PC-9 (cell line): Measurements from ENCODE around the gene C10orf71. TPM values are rescaled to one million over a fixed set of nuclear protein-coding genes. Genes with fewer than 3 reads are reported as not detected.

Experiments
- BruUV-seq: library from RNA; stranded (reverse); fragments of 400-500 nt; replicated peaks from 2 replicates; lab custom pipeline; 2021; lab: Mats Ljungman, UMichigan
- CTCF ChIA-PET: fragments of 300-600 bp; sonication (Branson Sonifier 250); formaldehyde crosslinking; loops from one replicate; lab custom pipeline; 2022; ENCODE audit warnings: antibody characterized with exemption; lab: Charles Lee
- POLR2A ChIA-PET: fragments of 300-600 bp; sonication (Branson Sonifier 250); formaldehyde crosslinking; loops from one replicate; lab custom pipeline; 2022; ENCODE audit warnings: antibody characterized with exemption; ENCODE audit not compliant: unreplicated experiment; lab: Charles Lee
- DNase-seq, 2 experiments: peaks; one replicate each; pipeline versions ENCODE4 v3.0.0 to v3.0.0-alpha.2; 2015 to 2022; ENCODE audit warnings: mixed read lengths in 1 of 2
- H2AFZ ChIP-seq: fragments of 200-600 bp; sonication (generic); 2 replicates; pipeline ENCODE4 v1.8.1; 2017; ENCODE audit warnings: antibody characterized with exemption
- H3F3A ChIP-seq: fragments of 200-600 bp; sonication (generic); 2 replicates; pipeline ENCODE4 v1.8.1; 2017; ENCODE audit warnings: antibody characterized with exemption, mild to moderate bottlenecking, low read depth; ENCODE audit not compliant: insufficient read depth
- H3K27ac ChIP-seq: fragments of 200-600 bp; sonication (generic); 2 replicates; pipeline ENCODE4 v1.6.1; 2016; ENCODE audit warnings: mixed run types
- H3K27me3 ChIP-seq: fragments of 200-600 bp; sonication (generic); 2 replicates; pipeline ENCODE4 v1.6.1; 2016; ENCODE audit warnings: low read depth, mixed run types; ENCODE audit not compliant: insufficient read depth
- H3K36me3 ChIP-seq: fragments of 200-600 bp; sonication (generic); 2 replicates; pipeline ENCODE4 v1.6.1; 2016; ENCODE audit warnings: low read depth, mixed run types
- H3K4me1 ChIP-seq: fragments of 200-600 bp; sonication (generic); replicated peaks from 2 replicates; pipeline ENCODE4 v1.6.1; 2016; ENCODE audit warnings: mixed run types; ENCODE audit not compliant: insufficient read depth
- H3K4me2 ChIP-seq: fragments of 200-600 bp; sonication (generic); 2 replicates; pipeline ENCODE4 v1.6.1; 2017; ENCODE audit warnings: mixed run types
- H3K4me3 ChIP-seq: fragments of 200-600 bp; sonication (generic); 2 replicates; pipeline ENCODE4 v1.6.1; 2016; ENCODE audit warnings: mixed run types
- H3K79me2 ChIP-seq: fragments of 200-600 bp; sonication (generic); 2 replicates; pipeline ENCODE4 v1.6.1; 2017; ENCODE audit warnings: low read depth, mixed run types
- H3K9me2 ChIP-seq: fragments of 200-600 bp; sonication (generic); 2 replicates; pipeline ENCODE4 v1.8.1; 2017; ENCODE audit warnings: mild to moderate bottlenecking; ENCODE audit not compliant: insufficient read depth
- H3K9me3 ChIP-seq: fragments of 200-600 bp; sonication (generic); 2 replicates; pipeline ENCODE4 v1.8.1; 2016; ENCODE audit warnings: low read depth; ENCODE audit not compliant: insufficient read depth
- H4K20me1 ChIP-seq: fragments of 200-600 bp; sonication (generic); 2 replicates; pipeline ENCODE4 v1.8.1; 2017; ENCODE audit not compliant: insufficient read depth
- EZH2 ChIP-seq: fragments of 200-600 bp; sonication (generic); IDR thresholded peaks from 2 replicates; pipeline ENCODE4 v1.8.0; 2017; ENCODE audit warnings: antibody characterized with exemption, low read depth
- intact Hi-C: fragments of 100-400 bp; cut with micrococcal nuclease; formaldehyde crosslinking; loops from one replicate; pipeline ENCODE4 v1.10.0; 2022; ENCODE audit not compliant: unreplicated experiment
- total RNA-seq: library from RNA; stranded (reverse); gene quantifications from 2 replicates; pipeline ENCODE4 v1.2.3, GENCODE V29; 2021
- TF ChIP-seq, protein P1 (sequence below): fragments of 200-600 bp; sonication (generic); conservative IDR thresholded peaks from 2 replicates; pipeline ENCODE4 v1.6.1; 2017; ENCODE audit warnings: mixed run types, antibody characterized with exemption, mild to moderate bottlenecking, moderate library complexity

C10orf71 gene
- total RNA-seq, 1 experiment from 2014 or later, result not detected

DNA sequence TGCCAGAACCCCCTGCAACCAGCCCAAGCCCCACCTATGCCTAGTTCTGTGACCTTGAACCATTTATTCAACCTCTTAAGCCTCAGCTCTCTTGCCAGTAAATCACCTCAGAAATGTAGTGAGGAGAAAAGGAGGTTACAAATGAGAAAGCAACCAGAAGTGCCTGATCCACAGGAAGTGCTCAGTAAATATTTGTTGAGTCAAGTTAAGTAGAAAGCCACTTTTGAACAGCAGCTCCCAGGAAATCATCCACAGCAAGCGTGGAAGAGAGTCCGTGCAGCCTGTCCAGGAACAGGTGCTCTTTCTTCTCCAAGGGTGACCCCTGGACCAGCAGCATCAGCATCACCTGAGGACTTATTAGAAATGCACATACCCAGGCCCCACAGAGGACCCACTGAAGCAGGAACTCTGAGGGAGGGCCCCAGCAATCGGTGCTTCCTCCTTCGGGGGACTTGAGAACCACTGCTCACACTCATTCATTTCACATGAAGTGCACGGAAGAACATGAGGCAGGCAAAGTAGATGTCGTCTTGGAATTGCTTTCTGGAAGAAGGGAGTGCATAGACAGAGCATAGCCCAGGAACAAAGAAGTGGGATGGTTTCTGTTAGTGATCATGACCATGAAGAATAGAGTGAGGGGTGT is 6.3 kb upstream of the C10orf71 start:
- no peaks in the 10 kb centered on the region for H3K4me1 ChIP-seq
- H3K27ac ChIP-seq, result no peak overlapping the region
- no peaks in the 10 kb centered on the region for H3K79me2 ChIP-seq
- TF ChIP-seq EZH2, result no peak
- TF ChIP-seq, protein P1, sequence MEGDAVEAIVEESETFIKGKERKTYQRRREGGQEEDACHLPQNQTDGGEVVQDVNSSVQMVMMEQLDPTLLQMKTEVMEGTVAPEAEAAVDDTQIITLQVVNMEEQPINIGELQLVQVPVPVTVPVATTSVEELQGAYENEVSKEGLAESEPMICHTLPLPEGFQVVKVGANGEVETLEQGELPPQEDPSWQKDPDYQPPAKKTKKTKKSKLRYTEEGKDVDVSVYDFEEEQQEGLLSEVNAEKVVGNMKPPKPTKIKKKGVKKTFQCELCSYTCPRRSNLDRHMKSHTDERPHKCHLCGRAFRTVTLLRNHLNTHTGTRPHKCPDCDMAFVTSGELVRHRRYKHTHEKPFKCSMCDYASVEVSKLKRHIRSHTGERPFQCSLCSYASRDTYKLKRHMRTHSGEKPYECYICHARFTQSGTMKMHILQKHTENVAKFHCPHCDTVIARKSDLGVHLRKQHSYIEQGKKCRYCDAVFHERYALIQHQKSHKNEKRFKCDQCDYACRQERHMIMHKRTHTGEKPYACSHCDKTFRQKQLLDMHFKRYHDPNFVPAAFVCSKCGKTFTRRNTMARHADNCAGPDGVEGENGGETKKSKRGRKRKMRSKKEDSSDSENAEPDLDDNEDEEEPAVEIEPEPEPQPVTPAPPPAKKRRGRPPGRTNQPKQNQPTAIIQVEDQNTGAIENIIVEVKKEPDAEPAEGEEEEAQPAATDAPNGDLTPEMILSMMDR, result no peak
- H4K20me1 ChIP-seq, result no peaks in the 10 kb centered on the region
- no peak overlapping the region for H2AFZ ChIP-seq
- no peak for DNase-seq
- H3K9me3 ChIP-seq, result no peaks in the 10 kb centered on the region
- H3K27me3 ChIP-seq, result peaks cover 41% of the 10 kb centered on the region
- no TSS peak for BruUV-seq
- H3K4me2 ChIP-seq, result no peak overlapping the region
- ChIA-PET CTCF (no interaction called here), POLR2A (no interaction called here)
- H3K36me3 ChIP-seq, result no peaks in the 10 kb centered on the region
- H3K9me2 ChIP-seq, result no peaks in the 10 kb centered on the region
- no peak overlapping the region for H3K4me3 ChIP-seq
- no peaks in the 10 kb centered on the region for H3F3A ChIP-seq
- intact Hi-C loops, result no loop called here

DNA sequence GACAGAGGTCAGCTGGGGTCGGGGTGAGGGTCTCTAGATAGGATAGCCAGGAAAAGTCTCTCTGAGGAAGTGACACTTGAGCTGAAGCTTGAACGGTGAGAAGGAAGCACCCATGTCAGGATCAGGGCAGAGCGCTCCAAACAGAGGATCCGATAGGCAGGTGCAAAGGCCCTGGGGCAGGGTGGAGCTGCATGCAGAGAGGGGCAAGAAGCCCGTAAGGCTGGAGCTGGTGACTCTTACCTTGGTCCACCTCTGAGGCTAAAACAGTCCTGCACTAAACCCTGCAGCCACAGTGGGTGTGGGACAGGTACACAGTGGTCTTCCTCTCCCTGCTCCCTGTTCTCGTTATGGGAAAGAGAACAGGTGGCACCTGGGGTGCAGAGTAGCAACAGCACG is 5.8 kb upstream of the C10orf71 start:
- intact Hi-C loops, result no loop called here

DNA sequence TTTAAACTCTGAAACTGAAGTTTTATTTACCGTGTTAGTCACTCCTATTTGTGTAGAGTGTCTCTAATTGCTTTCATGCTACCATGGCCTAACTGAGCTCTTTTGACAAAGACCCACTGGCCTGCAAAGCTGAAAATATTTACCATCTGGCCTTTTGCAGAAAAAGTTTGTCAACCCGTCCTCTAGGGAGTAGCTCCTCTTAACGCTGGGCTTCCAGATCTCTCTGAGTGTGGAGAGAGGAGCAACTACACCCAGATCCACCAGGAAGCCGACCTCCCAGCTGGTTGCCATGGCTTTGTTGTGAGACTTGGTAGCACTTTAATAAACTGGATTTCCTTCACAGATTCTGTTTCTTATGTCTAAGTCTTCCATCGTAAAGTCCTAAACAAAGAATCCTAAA is 4.2 kb upstream of the C10orf71 start:
- no peak for TF ChIP-seq EZH2
- TF ChIP-seq, protein P1, result no peak
- Histone ChIP-seq H3K4me1 (no peaks in the 10 kb centered on the region), H3K27me3 (peaks cover 49% of the 10 kb centered on the region), H3K4me3 (no peak overlapping the region), H3F3A (no peaks in the 10 kb centered on the region), H3K27ac (no peak overlapping the region), H3K36me3 (no peaks in the 10 kb centered on the region), H3K4me2 (no peak overlapping the region), H3K9me2 (no peaks in the 10 kb centered on the region), H2AFZ (no peak overlapping the region), H4K20me1 (no peaks in the 10 kb centered on the region), H3K9me3 (no peaks in the 10 kb centered on the region), H3K79me2 (no peaks in the 10 kb centered on the region)
- ChIA-PET CTCF (no interaction called here), POLR2A (no interaction called here)
- intact Hi-C loops, result no loop called here
- no peak for DNase-seq
- BruUV-seq, result no TSS peak

More for the DNA sequence above, 5.8 kb upstream of the C10orf71 start:
- ChIA-PET POLR2A (no interaction called here), CTCF (no interaction called here)
- Histone ChIP-seq H3K4me3 (no peak overlapping the region), H3K4me1 (no peaks in the 10 kb centered on the region), H2AFZ (no peak overlapping the region), H3K36me3 (no peaks in the 10 kb centered on the region), H3K9me2 (no peaks in the 10 kb centered on the region), H3K9me3 (no peaks in the 10 kb centered on the region), H3K79me2 (no peaks in the 10 kb centered on the region), H4K20me1 (no peaks in the 10 kb centered on the region), H3K4me2 (no peak overlapping the region), H3F3A (no peaks in the 10 kb centered on the region), H3K27me3 (peaks cover 42% of the 10 kb centered on the region), H3K27ac (no peak overlapping the region)
- TF ChIP-seq EZH2, result no peak
- TF ChIP-seq, protein P1, result no peak
- BruUV-seq, result no TSS peak
- no peak for DNase-seq
